ENCODE results near the gene CORO2B.

The CORO2B gene

DNA sequence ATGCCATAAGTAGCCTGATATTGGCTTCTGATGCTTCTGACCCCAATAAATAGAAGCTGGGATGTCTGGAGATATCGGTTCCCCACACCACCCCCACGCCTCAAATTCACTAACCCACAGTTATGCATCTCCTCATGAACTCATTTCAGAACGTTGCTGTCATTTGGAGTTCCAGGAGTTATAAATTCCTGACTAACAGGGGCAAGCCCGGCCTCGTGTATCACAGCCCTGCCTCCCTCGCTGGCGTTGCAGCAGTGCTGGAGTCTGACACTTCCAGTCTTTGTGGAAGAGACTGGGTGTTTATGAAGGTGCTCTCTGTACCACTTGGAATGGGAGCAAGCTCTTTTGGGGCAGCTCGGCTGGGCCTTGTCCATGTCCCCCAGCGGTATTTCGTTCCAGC, 140.9 kb downstream of the CORO2B start:
- Histone ChIP-seq H3K27ac (no peak overlapping the region), H3K4me3 (ENCODE audit: low read depth in 1 of 2, low read length in 1 of 2) (no peak overlapping the region), H3K36me3 (no peaks in the 10 kb centered on the region), H3K27me3 (no peaks in the 10 kb centered on the region), H3K4me1 (ENCODE audit: control insufficient read depth in 1 of 2, insufficient read depth in 1 of 2, low read depth in 1 of 2, low read length in 1 of 2) (peaks cover 14 to 15% of the 10 kb centered on the region in 2 experiments), H3K9me3 (no peaks in the 10 kb centered on the region)
- TF ChIP-seq, protein P1, sequence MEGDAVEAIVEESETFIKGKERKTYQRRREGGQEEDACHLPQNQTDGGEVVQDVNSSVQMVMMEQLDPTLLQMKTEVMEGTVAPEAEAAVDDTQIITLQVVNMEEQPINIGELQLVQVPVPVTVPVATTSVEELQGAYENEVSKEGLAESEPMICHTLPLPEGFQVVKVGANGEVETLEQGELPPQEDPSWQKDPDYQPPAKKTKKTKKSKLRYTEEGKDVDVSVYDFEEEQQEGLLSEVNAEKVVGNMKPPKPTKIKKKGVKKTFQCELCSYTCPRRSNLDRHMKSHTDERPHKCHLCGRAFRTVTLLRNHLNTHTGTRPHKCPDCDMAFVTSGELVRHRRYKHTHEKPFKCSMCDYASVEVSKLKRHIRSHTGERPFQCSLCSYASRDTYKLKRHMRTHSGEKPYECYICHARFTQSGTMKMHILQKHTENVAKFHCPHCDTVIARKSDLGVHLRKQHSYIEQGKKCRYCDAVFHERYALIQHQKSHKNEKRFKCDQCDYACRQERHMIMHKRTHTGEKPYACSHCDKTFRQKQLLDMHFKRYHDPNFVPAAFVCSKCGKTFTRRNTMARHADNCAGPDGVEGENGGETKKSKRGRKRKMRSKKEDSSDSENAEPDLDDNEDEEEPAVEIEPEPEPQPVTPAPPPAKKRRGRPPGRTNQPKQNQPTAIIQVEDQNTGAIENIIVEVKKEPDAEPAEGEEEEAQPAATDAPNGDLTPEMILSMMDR (IDR thresholded peaks at IDR 0.05): no peak

DNA sequence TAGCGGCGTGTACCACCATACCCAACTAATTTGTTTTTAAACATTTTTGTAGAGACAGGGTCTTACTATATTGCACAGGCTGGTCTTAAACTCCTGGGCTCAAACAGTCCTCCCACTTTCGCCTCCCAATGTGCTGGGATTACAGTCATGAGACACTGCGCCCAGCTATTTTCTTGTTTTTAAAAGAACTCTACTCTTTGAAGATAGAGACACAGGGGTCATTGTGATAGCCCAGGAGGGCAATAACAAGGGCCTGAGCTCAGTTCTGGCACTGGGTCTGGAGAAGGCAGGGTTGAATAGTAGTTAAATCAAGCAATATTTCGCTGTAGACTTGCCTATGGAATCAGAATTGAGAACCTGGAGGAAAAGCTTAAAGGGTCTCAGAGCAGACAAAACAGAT, 143.1 kb downstream of the CORO2B start:
- no peaks in the 10 kb centered on the region for H3K9me3 ChIP-seq
- TF ChIP-seq, protein P1 (IDR thresholded peaks at IDR 0.05): no peak
- peaks cover 26 to 30% of the 10 kb centered on the region in 2 experiments for H3K4me1 ChIP-seq (ENCODE audit: control insufficient read depth in 1 of 2, insufficient read depth in 1 of 2, low read depth in 1 of 2, low read length in 1 of 2)

DNA sequence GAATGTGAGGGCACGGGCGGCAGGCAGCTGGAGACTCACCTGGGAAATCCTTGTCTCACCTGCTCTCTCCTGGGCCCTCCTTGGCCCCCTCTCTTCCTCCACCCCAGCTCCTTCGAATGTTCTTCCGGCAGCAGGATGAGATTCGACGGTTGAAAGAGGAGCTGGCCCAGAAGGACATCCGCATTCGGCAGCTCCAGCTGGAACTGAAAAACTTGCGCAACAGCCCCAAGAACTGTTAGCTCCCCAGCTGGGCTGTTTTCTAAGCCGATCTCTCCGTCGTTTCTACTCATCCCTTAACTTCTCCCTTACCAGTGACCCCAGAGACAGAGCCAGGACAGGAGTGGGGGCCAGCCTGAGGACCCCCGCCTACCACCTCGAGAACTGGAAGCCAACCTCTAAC, 146.9 kb downstream of the CORO2B start:
- TF ChIP-seq, protein P1 (IDR thresholded peaks at IDR 0.05): no peak
- H3K36me3 ChIP-seq: no peaks in the 10 kb centered on the region
- H3K27ac ChIP-seq: peak overlapping the region; percentile 61
- no peaks in the 10 kb centered on the region for H3K9me3 ChIP-seq
- peaks cover 15 to 16% of the 10 kb centered on the region in 2 experiments for H3K4me1 ChIP-seq (ENCODE audit: control insufficient read depth in 1 of 2, insufficient read depth in 1 of 2, low read depth in 1 of 2, low read length in 1 of 2)
- H3K4me3 ChIP-seq (ENCODE audit: low read depth in 1 of 2, low read length in 1 of 2): peak overlapping the region; percentile 34 to 35
- H3K27me3 ChIP-seq: no peaks in the 10 kb centered on the region

More for the DNA sequence above, 143.1 kb downstream of the CORO2B start:
- Histone ChIP-seq H3K27me3 (no peaks in the 10 kb centered on the region), H3K27ac (no peak overlapping the region), H3K36me3 (no peaks in the 10 kb centered on the region), H3K4me3 (ENCODE audit: low read depth in 1 of 2, low read length in 1 of 2) (no peak overlapping the region)

DNA sequence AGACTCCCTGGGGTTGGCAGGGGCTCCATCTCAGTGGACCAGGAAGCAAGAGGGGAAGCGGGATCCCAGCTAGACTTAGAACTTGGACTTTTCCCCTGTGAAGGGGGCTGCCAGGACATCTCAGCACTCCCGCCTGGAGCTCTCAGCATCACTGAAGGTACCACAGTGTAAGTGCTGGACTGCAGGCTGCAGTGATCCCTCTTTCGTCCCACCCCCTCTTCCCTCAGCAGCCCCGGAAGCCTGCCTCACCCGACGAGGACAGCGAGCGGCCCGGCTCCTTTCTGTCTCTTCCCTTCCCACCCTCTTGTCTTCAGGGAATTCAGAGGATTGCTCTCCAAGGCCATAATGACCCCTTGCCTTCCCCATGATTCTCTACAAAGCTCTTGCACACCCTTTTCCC, 147.5 kb downstream of the CORO2B start:
- TF ChIP-seq, protein P1 (IDR thresholded peaks at IDR 0.05): no peak
- Histone ChIP-seq H3K36me3 (no peaks in the 10 kb centered on the region), H3K27me3 (no peaks in the 10 kb centered on the region), H3K4me3 (ENCODE audit: low read depth in 1 of 2, low read length in 1 of 2) (peak overlapping the region; percentile 34 to 35), H3K4me1 (ENCODE audit: control insufficient read depth in 1 of 2, insufficient read depth in 1 of 2, low read depth in 1 of 2, low read length in 1 of 2) (peaks cover 15 to 16% of the 10 kb centered on the region in 2 experiments), H3K27ac (peak overlapping the region; percentile 61), H3K9me3 (no peaks in the 10 kb centered on the region)

DNA sequence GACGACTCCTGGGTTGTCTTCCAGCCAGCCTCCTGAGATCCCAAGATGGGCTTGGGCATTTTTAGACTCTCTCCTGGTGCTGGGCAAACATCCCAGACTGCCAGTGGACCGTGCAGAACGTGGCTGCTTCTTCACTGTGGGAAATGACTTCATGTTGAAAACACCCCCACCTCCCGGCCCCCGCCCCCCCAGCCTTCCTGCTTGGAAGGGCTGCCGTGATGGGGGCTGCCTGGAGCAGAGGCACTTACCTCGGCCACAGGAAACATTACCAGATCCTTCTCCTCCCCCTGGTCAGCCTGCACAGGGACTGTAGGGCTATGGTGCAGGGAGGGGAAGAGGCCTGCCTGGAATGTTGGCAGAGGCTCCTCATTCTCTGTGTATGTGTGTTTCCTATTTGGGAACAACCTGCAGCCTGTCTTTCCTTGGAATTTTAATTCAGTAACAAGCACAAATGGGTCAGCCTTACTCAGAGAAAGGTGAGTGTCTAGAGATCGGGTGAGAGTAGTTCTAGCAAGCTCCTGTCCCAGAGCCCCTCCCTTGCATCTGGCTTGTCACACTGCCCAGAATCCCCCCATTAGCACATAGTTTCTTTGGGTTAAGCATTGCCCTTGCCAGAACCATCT, 151.1 kb downstream of the CORO2B start:
- H3K36me3 ChIP-seq: no peaks in the 10 kb centered on the region
- no peak overlapping the region for H3K27ac ChIP-seq
- no peak overlapping the region for H3K4me3 ChIP-seq (ENCODE audit: low read depth in 1 of 2, low read length in 1 of 2)
- no peaks in the 10 kb centered on the region for H3K27me3 ChIP-seq
- TF ChIP-seq, protein P1 (IDR thresholded peaks at IDR 0.05): no peak
- no peaks in the 10 kb centered on the region for H3K9me3 ChIP-seq
- H3K4me1 ChIP-seq (ENCODE audit: control insufficient read depth in 1 of 2, insufficient read depth in 1 of 2, low read depth in 1 of 2, low read length in 1 of 2): peaks cover 25 to 29% of the 10 kb centered on the region in 2 experiments
